Prostate gland (tissue), 2 donors: ENCODE measurements around the gene RNF19B. TPM values are rescaled to one million over a fixed set of nuclear protein-coding genes. Genes with fewer than 3 reads are reported as not detected.

Experiments
- DNase-seq: peaks from one replicate; pipeline ENCODE4 v3.0.0-alpha.2; 2019; ENCODE audit warnings: low spot score
- H3K27ac ChIP-seq, 2 donors: fragments of 200-600 bp; sonication (generic); 2 replicates each; pipeline ENCODE4 v1.5.1; 2017 to 2019
- H3K27me3 ChIP-seq: fragments of 200-600 bp; sonication (generic); replicated peaks from 2 replicates; pipeline ENCODE4 v1.5.1; 2019; ENCODE audit not compliant: insufficient read depth
- H3K36me3 ChIP-seq, 2 donors: fragments of 200-600 bp; sonication (generic); 1 replicate in 1 of 2; 2 replicates in 1 of 2; pipeline versions ENCODE4 v1.5.1 to v1.8.1; 2017 to 2019
- H3K4me1 ChIP-seq: fragments of 200-600 bp; sonication (generic); replicated peaks from 2 replicates; pipeline ENCODE4 v1.5.1; 2019
- H3K4me3 ChIP-seq, 2 donors: fragments of 200-600 bp; sonication (generic); 2 replicates each; pipeline ENCODE4 v1.5.1; 2017 to 2019
- H3K9me3 ChIP-seq: fragments of 200-600 bp; sonication (generic); 2 replicates; pipeline ENCODE4 v1.5.1; 2017
- POLR2A ChIP-seq: fragments of 450-650 bp; IDR thresholded peaks from one replicate; pipeline ENCODE4 v1.6.1; 2016; ENCODE audit warnings: antibody characterized with exemption, mild to moderate bottlenecking
- POLR2AphosphoS5 ChIP-seq: sonication (generic); formaldehyde crosslinking; IDR thresholded peaks from one replicate; pipeline ENCODE4 v1.6.1; 2017; ENCODE audit warnings: antibody characterized with exemption
- WGBS: methylation state at CpG from one replicate; pipeline ENCODE4 v1.1.5; 2018; 5-methylcytosine and 5-hydroxymethylcytosine counted together
- intact Hi-C: fragments of 100-400 bp; cut with DNase I; formaldehyde crosslinking; loops from one replicate; pipeline ENCODE4 v1.14.2; 2022
- total RNA-seq, 2 donors: library from RNA; depleted of rRNA; stranded (reverse); fragments of >200 nt; gene quantifications; one replicate each; pipeline ENCODE4 v1.1.0, GENCODE V29; 2016
- TF ChIP-seq, protein P1 (sequence below), 4 experiments: fragments of 200-600 bp in 2 of 4; fragments of 450-650 bp in 2 of 4; sonication (generic) in 2 of 4; IDR thresholded peaks; 1 replicate in 3 of 4; 2 replicates in 1 of 4; pipeline ENCODE4 v1.5.1; 2016 to 2019; ENCODE audit warnings: antibody characterized with exemption in 4 of 4, mild to moderate bottlenecking in 2 of 4, moderate library complexity in 2 of 4

RNF19B gene
- total RNA-seq, 2 donors from 2014 or later: 16.7 to 77.8 TPM

DNA sequence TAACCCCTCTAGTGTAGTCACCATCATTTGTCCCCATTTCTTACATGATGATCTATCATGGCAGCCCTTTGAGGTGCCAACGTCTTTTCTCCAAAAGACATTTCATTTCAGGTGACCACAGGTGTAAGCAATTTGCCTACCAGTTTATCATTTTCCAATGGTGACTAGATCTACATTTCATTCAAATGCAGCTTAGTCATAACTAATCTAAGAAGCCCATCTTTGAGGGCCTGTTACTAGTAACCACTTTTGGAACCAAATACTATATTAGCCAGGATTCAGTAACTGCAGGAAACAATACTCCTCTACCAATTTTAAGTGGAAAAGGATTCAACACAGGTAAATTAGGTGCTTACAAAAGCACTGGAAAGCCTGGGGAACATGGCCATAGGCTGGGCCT, 32.8 kb downstream of the RNF19B start:
- no peak overlapping the region for H3K27ac ChIP-seq
- 95% methylated on average over 1 of the region's 1 CpG for WGBS
- no peaks in the 10 kb centered on the region for H3K36me3 ChIP-seq
- H3K9me3 ChIP-seq: no peaks in the 10 kb centered on the region
- no peaks in the 10 kb centered on the region for H3K4me1 ChIP-seq
- intact Hi-C loops: loop anchor here (5.0 to 10.0 kb wide), 3 partner anchors 73 to 153 kb away; partner anchors contain the start of gene AZIN2
- no peak for DNase-seq
- no peaks in the 10 kb centered on the region for H3K27me3 ChIP-seq
- H3K4me3 ChIP-seq: no peak overlapping the region
- TF ChIP-seq POLR2A: no peak
- TF ChIP-seq, protein P1, sequence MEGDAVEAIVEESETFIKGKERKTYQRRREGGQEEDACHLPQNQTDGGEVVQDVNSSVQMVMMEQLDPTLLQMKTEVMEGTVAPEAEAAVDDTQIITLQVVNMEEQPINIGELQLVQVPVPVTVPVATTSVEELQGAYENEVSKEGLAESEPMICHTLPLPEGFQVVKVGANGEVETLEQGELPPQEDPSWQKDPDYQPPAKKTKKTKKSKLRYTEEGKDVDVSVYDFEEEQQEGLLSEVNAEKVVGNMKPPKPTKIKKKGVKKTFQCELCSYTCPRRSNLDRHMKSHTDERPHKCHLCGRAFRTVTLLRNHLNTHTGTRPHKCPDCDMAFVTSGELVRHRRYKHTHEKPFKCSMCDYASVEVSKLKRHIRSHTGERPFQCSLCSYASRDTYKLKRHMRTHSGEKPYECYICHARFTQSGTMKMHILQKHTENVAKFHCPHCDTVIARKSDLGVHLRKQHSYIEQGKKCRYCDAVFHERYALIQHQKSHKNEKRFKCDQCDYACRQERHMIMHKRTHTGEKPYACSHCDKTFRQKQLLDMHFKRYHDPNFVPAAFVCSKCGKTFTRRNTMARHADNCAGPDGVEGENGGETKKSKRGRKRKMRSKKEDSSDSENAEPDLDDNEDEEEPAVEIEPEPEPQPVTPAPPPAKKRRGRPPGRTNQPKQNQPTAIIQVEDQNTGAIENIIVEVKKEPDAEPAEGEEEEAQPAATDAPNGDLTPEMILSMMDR (IDR thresholded peaks at IDR 0.05): no peak

DNA sequence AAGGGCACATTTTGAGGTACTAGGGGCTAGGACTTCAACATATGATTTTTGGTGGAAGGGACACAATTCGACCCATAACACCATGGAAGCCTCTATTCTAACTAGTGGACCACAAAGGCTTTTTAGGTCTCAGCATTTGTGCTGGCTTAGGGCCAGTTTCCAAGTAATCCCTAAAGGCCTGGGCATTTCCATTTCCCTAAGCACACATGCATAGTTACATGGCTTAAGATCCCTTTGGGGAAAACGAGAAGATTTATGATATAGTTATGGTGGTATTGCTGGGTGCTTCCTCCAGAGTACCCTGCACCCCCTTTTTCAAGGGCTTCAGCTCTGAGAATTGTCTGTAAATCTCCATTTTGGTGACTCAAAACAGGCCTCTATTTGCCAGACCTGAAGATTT, 35.2 kb downstream of the RNF19B start:
- DNase-seq: no peak
- Histone ChIP-seq H3K27ac (no peak overlapping the region), H3K4me3 (no peak overlapping the region), H3K4me1 (no peaks in the 10 kb centered on the region), H3K36me3 (no peaks in the 10 kb centered on the region), H3K27me3 (no peaks in the 10 kb centered on the region), H3K9me3 (no peaks in the 10 kb centered on the region)
- intact Hi-C loops: no loop called here
- TF ChIP-seq, protein P1 (IDR thresholded peaks at IDR 0.05): no peak
- TF ChIP-seq POLR2AphosphoS5 (no peak), POLR2A (no peak)
- 88% methylated on average over 2 of the region's 2 CpGs for WGBS

DNA sequence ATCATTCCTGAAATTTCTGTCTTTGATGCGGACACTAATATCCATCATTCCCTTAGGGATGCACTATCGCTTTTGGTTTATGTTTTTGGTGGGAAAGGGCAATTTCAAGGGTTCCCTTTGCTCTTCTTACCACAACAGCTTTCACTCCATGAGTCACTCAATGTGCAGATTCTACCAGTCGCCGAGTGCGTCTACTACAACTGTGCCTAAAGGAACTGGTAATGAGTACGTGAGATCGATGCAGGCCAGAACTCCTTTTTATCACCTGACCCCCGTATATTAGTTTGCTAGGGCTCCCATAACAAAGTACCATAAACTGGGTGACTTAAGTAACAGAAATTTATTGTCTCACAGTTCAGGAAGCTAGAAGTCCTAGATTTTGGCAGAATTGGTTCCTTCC, 35.9 kb downstream of the RNF19B start:
- 84% methylated on average over 8 of the region's 8 CpGs for WGBS
- intact Hi-C loops: no loop called here
- no peaks in the 10 kb centered on the region for H3K4me1 ChIP-seq
- H3K9me3 ChIP-seq: no peaks in the 10 kb centered on the region
- H3K36me3 ChIP-seq: no peaks in the 10 kb centered on the region
- DNase-seq: no peak
- no peaks in the 10 kb centered on the region for H3K27me3 ChIP-seq
- H3K27ac ChIP-seq: no peak overlapping the region
- TF ChIP-seq POLR2AphosphoS5: no peak
- TF ChIP-seq, protein P1 (IDR thresholded peaks at IDR 0.05): no peak
- TF ChIP-seq POLR2A: no peak
- no peak overlapping the region for H3K4me3 ChIP-seq

DNA sequence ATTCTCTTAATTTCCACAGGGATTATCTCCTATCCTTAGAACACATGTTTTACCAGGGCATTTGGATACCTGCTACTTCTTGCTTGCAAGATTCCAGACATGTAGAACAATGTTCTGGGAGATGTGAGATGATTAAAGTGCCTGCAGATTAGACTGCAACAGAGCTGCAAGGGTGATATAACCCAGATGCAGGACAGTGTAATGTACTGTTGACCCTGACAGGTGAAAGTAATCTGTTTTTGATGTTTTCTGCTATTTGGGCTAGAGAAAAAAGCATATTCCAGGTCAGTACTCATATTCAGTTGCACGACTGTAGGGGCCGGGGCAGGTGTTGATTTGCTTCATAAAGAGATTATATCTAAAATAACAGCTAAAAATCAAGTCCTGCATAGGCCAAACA, 36.3 kb downstream of the RNF19B start:
- Histone ChIP-seq H3K4me1 (no peaks in the 10 kb centered on the region), H3K9me3 (no peaks in the 10 kb centered on the region), H3K27me3 (no peaks in the 10 kb centered on the region), H3K36me3 (no peaks in the 10 kb centered on the region), H3K4me3 (no peak overlapping the region), H3K27ac (no peak overlapping the region)
- DNase-seq: no peak
- intact Hi-C loops: no loop called here
- WGBS: 78% methylated on average over 2 of the region's 2 CpGs
- TF ChIP-seq, protein P1 (IDR thresholded peaks at IDR 0.05): no peak

DNA sequence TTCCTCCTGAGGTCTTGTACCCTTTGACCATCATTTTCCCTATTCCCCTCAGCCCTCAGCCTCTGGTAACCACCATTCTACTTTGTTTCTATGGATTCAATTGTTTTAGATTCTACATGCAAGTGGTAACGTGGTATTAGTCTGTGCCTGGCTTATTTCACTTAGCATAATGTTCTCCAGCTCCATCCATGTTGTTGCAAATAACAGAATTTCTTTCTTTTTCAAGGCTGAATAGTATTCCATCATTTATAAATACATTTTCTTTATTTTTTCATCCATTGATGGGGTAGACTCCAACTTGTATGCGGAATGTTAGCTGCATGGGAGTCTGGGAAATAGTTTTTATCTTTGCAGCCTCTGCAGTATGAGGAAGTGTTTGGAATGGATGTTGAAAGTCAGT, 37.2 kb downstream of the RNF19B start:
- no peaks in the 10 kb centered on the region for H3K9me3 ChIP-seq
- H3K4me1 ChIP-seq: no peaks in the 10 kb centered on the region
- H3K27me3 ChIP-seq: no peaks in the 10 kb centered on the region
- no peaks in the 10 kb centered on the region for H3K36me3 ChIP-seq
- no peak for TF ChIP-seq POLR2A
- TF ChIP-seq, protein P1 (IDR thresholded peaks at IDR 0.05): no peak
- no peak for TF ChIP-seq POLR2AphosphoS5
- no peak for DNase-seq
- H3K4me3 ChIP-seq: no peak overlapping the region
- WGBS: 98% methylated on average over 2 of the region's 2 CpGs
- no peak overlapping the region for H3K27ac ChIP-seq
- intact Hi-C loops: no loop called here
